ENCODE results near the gene DOCK4. TPM values are rescaled to one million over a fixed set of nuclear protein-coding genes. Genes with fewer than 3 reads are reported as not detected.

The DOCK4 gene
- total RNA-seq, 2 donors from 2014 or later, result 6.5 to 11.1 TPM

GRCh38 chr7:111942450-111943081 is 263.6 kb downstream of the DOCK4 start:
- intact Hi-C loops (cut with DNase I), result no loop called here
- no peak for TF ChIP-seq CTCF (IDR thresholded peaks at IDR 0.05)
- Histone ChIP-seq H3K9ac (ENCODE audit: low read depth in 2 of 2, low read length in 2 of 2) (no peak overlapping the region), H3K4me1 (no peaks in the 10 kb centered on the region), H3K27ac (no peak overlapping the region), H3K36me3 (no peaks in the 10 kb centered on the region), H3K9me3 (no peaks in the 10 kb centered on the region), H3K27me3 (no peaks in the 10 kb centered on the region), H3K4me3 (no peak overlapping the region)
- no peak for DNase-seq

DNA sequence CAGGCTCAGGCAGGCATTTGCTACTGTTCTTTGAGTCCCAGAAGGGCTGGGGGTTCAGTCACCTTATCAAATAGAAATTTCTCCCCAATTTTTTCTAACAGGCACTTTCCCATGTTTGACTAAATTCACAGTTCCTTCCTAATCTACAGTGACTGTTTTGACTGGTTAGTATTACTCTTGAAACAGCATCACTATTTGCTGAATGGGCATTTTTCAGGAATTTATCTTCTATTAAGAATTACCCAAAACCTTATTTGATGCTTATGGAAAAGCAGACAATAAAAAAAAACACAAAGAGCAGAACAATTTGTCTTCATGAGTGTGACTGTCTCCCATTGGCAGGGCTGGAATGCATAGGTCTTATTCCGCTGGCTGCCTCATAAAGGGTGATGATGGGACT is 269.0 kb downstream of the DOCK4 start:
- no peak overlapping the region for H3K9ac ChIP-seq (ENCODE audit: low read depth in 2 of 2, low read length in 2 of 2)
- H3K9me3 ChIP-seq, result no peaks in the 10 kb centered on the region
- no peaks in the 10 kb centered on the region for H3K36me3 ChIP-seq
- no peak for TF ChIP-seq CTCF (IDR thresholded peaks at IDR 0.05)
- intact Hi-C loops (cut with DNase I), result no loop called here
- no peak overlapping the region for H3K4me3 ChIP-seq
- no peak overlapping the region for H3K27ac ChIP-seq
- no peak for DNase-seq
- no peaks in the 10 kb centered on the region for H3K27me3 ChIP-seq
- no peaks in the 10 kb centered on the region for H3K4me1 ChIP-seq

GRCh38 chr7:111933609-111934008 is 272.6 kb downstream of the DOCK4 start:
- Histone ChIP-seq H3K9me3 (no peaks in the 10 kb centered on the region), H3K4me3 (no peak overlapping the region), H3K36me3 (no peaks in the 10 kb centered on the region), H3K9ac (ENCODE audit: low read depth in 2 of 2, low read length in 2 of 2) (no peak overlapping the region), H3K4me1 (peaks cover 5% of the 10 kb centered on the region), H3K27me3 (no peaks in the 10 kb centered on the region), H3K27ac (no peak overlapping the region)
- TF ChIP-seq CTCF (IDR thresholded peaks at IDR 0.05), result no peak
- intact Hi-C loops (cut with DNase I), result no loop called here
- DNase-seq, result no peak

- Histone ChIP-seq H3K9ac (ENCODE audit: low read depth in 2 of 2, low read length in 2 of 2) (no peak overlapping the region), H3K9me3 (no peaks in the 10 kb centered on the region), H3K4me1 (peaks cover 5% of the 10 kb centered on the region), H3K27ac (peak overlapping the region; percentile 17), H3K4me3 (no peak overlapping the region), H3K27me3 (no peaks in the 10 kb centered on the region), H3K36me3 (no peaks in the 10 kb centered on the region)
- DNase-seq, result no peak
- no peak for TF ChIP-seq CTCF (IDR thresholded peaks at IDR 0.05)
- intact Hi-C loops (cut with DNase I), result no loop called here
Observed at GRCh38 chr7:111931958-111932357, 274.2 kb downstream of the DOCK4 start.

DNA sequence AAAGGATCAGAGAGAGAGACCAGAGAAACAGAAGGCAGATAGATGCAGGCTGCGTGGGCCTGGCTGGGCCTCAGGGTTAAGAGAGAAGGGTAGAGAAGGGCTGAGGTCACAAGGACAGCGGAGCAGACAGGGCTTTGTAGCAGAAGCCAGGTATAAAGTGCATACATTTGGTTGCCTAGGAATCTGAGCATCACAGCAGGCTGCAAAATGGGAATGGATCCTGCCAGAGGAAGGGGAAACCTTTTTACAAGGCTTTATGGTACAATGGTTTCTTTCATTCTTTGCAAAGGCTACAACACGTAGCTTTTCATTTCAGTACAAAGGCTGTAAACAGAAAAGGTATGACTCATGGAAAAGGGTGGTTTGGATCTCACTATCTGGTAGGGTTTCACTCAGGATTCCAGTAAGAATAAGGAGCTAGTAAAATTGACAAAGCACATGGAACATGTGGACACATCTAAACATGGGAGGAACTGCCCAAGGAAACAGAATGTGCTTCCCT is 275.1 kb downstream of the DOCK4 start:
- H3K27me3 ChIP-seq, result no peaks in the 10 kb centered on the region
- intact Hi-C loops (cut with DNase I), result no loop called here
- H3K27ac ChIP-seq, result peak overlapping the region; percentile 17
- H3K36me3 ChIP-seq, result no peaks in the 10 kb centered on the region
- H3K4me1 ChIP-seq, result peaks cover 5% of the 10 kb centered on the region
- H3K4me3 ChIP-seq, result no peak overlapping the region
- no peak for DNase-seq
- no peak overlapping the region for H3K9ac ChIP-seq (ENCODE audit: low read depth in 2 of 2, low read length in 2 of 2)
- H3K9me3 ChIP-seq, result no peaks in the 10 kb centered on the region
- no peak for TF ChIP-seq CTCF (IDR thresholded peaks at IDR 0.05)

Measured in colonic mucosa (tissue), 4 donors.